HepG2 (cell line): ENCODE data around the gene PRPSAP1. TPM values are rescaled to one million over a fixed set of nuclear protein-coding genes. Genes with fewer than 3 reads are reported as not detected.

Experiments
- IRF2 ChIP-seq: IDR thresholded peaks from 2 replicates; pipeline ENCODE4 v1.6.1; 2018; ENCODE audit warnings: missing genetic modification reagents, missing compliant biosample characterization
- MED1 ChIP-seq: sonication (generic); formaldehyde crosslinking; IDR thresholded peaks from 2 replicates; pipeline ENCODE4 v1.4.0; 2020; ENCODE audit warnings: missing genetic modification reagents
- NONO ChIP-seq, 2 experiments: fragments of 450-650 bp in 1 of 2; sonication (generic) in 1 of 2; formaldehyde crosslinking in 1 of 2; IDR thresholded peaks in 1 of 2; conservative IDR thresholded peaks in 1 of 2; 2 replicates each; pipeline versions ENCODE4 v1.6.1 to v1.8.0; 2017 to 2022; ENCODE audit warnings: mild to moderate bottlenecking in 1 of 2, missing genetic modification reagents in 1 of 2, moderate library complexity in 1 of 2
- PAWR ChIP-seq: sonication (generic); formaldehyde crosslinking; IDR thresholded peaks from 2 replicates; pipeline ENCODE4 v1.4.0; 2020; ENCODE audit warnings: missing genetic modification reagents, mild to moderate bottlenecking, borderline replicate concordance
- REXO4 ChIP-seq: sonication (generic); formaldehyde crosslinking; IDR thresholded peaks from 2 replicates; pipeline ENCODE4 v1.8.0; 2022; ENCODE audit warnings: missing genetic modification reagents, mild to moderate bottlenecking, borderline replicate concordance
- SP5 ChIP-seq: IDR thresholded peaks from 2 replicates; pipeline ENCODE4 v1.6.1; 2016; ENCODE audit warnings: low read depth, borderline replicate concordance
- TCF12 ChIP-seq, 2 experiments: fragments of 450-650 bp in 1 of 2; sonication (generic) in 1 of 2; formaldehyde crosslinking in 1 of 2; IDR thresholded peaks; 2 replicates each; pipeline versions ENCODE4 v1.6.1 to v1.8.0; 2017 to 2022; ENCODE audit warnings: antibody characterized with exemption in 1 of 2, mild to moderate bottlenecking in 1 of 2, missing genetic modification reagents in 1 of 2, moderate library complexity in 1 of 2
- ZFP36L2 ChIP-seq: sonication (generic); formaldehyde crosslinking; IDR thresholded peaks from 2 replicates; pipeline ENCODE4 v1.4.0; 2020; ENCODE audit warnings: missing genetic modification reagents
- ZNF101 ChIP-seq: sonication (generic); formaldehyde crosslinking; IDR thresholded peaks from 2 replicates; pipeline ENCODE4 v1.4.0; 2020; ENCODE audit warnings: mild to moderate bottlenecking, low read depth, missing genetic modification reagents, borderline replicate concordance
- ZNF180 ChIP-seq: sonication (generic); formaldehyde crosslinking; IDR thresholded peaks from 2 replicates; pipeline ENCODE4 v1.4.0; 2020; ENCODE audit warnings: low read depth, missing genetic modification reagents, borderline replicate concordance
- ZNF460 ChIP-seq: sonication (generic); formaldehyde crosslinking; IDR thresholded peaks from 2 replicates; pipeline ENCODE4 v1.5.1; 2020; ENCODE audit warnings: missing genetic modification reagents, mild to moderate bottlenecking, borderline replicate concordance
- ZNF556 ChIP-seq: sonication (generic); formaldehyde crosslinking; IDR thresholded peaks from 2 replicates; pipeline ENCODE4 v1.4.0; 2020; ENCODE audit warnings: mild to moderate bottlenecking, missing genetic modification reagents, borderline replicate concordance
- ZNF670 ChIP-seq: sonication (generic); formaldehyde crosslinking; IDR thresholded peaks from 2 replicates; pipeline ENCODE4 v1.8.0; 2022; ENCODE audit warnings: mild to moderate bottlenecking, missing genetic modification reagents, borderline replicate concordance
- polyA plus RNA-seq, 8 experiments: library from polyadenylated mRNA; depleted of rRNA in 3 of 8; stranded (reverse) in 7 of 8; unstranded in 1 of 8; fragments of >200 nt; fragmentation: Illumina TruSeq in 4 of 8; extraction: Trizol in 4 of 8; gene quantifications; 2 replicates each; pipeline versions ENCODE4 v1.2.1 to v1.2.3, GENCODE V29; 2011 to 2016; ENCODE audit warnings: low read depth in 4 of 8, missing spikeins in 1 of 8, mixed read lengths in 1 of 8; ENCODE audit not compliant: insufficient read depth in 1 of 8
- total RNA-seq, 5 experiments: library from RNA; depleted of rRNA; stranded (reverse); fragments of >200 nt; fragmentation: Illumina TruSeq; extraction: Trizol; gene quantifications; 2 replicates each; pipeline ENCODE4 v1.2.3, GENCODE V29; 2016; ENCODE audit warnings: low read depth in 1 of 5
- TF ChIP-seq, protein P1 (sequence below): IDR thresholded peaks from 2 replicates; pipeline ENCODE4 v1.6.1; 2016; ENCODE audit warnings: low read depth, missing genetic modification reagents, missing compliant biosample characterization
- TF ChIP-seq, protein P2 (sequence below): sonication (generic); formaldehyde crosslinking; IDR thresholded peaks from 2 replicates; pipeline ENCODE4 v1.4.0; 2020; ENCODE audit warnings: low read depth, missing genetic modification reagents
- TF ChIP-seq, protein P3 (sequence below): sonication (generic); formaldehyde crosslinking; IDR thresholded peaks from 2 replicates; pipeline ENCODE4 v1.4.0; 2020; ENCODE audit warnings: low read depth, mild to moderate bottlenecking, missing genetic modification reagents

The PRPSAP1 gene
- total and polyA plus RNA-seq, 2 of the 13 experiments (the other 11 are each of a cell fraction or from before 2014, with no cell fraction given) = 91.1 to 314 TPM

DNA sequence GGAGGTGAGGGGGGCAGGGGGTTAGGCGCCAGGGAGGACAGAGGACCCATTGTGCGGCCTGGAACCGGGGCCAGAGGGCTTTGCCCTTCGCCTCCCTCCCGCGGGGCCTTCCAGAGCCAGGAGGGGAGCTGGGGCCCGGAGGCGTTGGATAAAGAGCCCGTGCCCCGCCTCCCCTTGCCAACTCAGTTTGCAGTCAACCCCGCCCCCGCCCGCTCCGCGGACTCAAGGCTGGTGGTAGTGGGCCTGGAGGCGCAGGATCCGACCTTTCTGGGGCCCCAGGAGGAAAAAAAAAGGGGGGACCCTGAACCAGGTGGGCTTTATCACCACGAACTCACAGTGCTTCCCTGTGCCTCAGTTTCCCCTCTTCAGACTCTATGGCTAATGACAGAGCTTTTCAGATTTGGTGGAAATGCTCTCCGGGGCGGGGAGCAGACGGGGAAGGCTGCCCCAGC is 28.7 kb upstream of the PRPSAP1 start (continued):
- TF ChIP-seq, protein P1, sequence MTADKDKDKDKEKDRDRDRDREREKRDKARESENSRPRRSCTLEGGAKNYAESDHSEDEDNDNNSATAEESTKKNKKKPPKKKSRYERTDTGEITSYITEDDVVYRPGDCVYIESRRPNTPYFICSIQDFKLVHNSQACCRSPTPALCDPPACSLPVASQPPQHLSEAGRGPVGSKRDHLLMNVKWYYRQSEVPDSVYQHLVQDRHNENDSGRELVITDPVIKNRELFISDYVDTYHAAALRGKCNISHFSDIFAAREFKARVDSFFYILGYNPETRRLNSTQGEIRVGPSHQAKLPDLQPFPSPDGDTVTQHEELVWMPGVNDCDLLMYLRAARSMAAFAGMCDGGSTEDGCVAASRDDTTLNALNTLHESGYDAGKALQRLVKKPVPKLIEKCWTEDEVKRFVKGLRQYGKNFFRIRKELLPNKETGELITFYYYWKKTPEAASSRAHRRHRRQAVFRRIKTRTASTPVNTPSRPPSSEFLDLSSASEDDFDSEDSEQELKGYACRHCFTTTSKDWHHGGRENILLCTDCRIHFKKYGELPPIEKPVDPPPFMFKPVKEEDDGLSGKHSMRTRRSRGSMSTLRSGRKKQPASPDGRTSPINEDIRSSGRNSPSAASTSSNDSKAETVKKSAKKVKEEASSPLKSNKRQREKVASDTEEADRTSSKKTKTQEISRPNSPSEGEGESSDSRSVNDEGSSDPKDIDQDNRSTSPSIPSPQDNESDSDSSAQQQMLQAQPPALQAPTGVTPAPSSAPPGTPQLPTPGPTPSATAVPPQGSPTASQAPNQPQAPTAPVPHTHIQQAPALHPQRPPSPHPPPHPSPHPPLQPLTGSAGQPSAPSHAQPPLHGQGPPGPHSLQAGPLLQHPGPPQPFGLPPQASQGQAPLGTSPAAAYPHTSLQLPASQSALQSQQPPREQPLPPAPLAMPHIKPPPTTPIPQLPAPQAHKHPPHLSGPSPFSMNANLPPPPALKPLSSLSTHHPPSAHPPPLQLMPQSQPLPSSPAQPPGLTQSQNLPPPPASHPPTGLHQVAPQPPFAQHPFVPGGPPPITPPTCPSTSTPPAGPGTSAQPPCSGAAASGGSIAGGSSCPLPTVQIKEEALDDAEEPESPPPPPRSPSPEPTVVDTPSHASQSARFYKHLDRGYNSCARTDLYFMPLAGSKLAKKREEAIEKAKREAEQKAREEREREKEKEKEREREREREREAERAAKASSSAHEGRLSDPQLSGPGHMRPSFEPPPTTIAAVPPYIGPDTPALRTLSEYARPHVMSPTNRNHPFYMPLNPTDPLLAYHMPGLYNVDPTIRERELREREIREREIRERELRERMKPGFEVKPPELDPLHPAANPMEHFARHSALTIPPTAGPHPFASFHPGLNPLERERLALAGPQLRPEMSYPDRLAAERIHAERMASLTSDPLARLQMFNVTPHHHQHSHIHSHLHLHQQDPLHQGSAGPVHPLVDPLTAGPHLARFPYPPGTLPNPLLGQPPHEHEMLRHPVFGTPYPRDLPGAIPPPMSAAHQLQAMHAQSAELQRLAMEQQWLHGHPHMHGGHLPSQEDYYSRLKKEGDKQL (CRISPR knock-in tag) = peak; percentile 89
- TF ChIP-seq, protein P2, sequence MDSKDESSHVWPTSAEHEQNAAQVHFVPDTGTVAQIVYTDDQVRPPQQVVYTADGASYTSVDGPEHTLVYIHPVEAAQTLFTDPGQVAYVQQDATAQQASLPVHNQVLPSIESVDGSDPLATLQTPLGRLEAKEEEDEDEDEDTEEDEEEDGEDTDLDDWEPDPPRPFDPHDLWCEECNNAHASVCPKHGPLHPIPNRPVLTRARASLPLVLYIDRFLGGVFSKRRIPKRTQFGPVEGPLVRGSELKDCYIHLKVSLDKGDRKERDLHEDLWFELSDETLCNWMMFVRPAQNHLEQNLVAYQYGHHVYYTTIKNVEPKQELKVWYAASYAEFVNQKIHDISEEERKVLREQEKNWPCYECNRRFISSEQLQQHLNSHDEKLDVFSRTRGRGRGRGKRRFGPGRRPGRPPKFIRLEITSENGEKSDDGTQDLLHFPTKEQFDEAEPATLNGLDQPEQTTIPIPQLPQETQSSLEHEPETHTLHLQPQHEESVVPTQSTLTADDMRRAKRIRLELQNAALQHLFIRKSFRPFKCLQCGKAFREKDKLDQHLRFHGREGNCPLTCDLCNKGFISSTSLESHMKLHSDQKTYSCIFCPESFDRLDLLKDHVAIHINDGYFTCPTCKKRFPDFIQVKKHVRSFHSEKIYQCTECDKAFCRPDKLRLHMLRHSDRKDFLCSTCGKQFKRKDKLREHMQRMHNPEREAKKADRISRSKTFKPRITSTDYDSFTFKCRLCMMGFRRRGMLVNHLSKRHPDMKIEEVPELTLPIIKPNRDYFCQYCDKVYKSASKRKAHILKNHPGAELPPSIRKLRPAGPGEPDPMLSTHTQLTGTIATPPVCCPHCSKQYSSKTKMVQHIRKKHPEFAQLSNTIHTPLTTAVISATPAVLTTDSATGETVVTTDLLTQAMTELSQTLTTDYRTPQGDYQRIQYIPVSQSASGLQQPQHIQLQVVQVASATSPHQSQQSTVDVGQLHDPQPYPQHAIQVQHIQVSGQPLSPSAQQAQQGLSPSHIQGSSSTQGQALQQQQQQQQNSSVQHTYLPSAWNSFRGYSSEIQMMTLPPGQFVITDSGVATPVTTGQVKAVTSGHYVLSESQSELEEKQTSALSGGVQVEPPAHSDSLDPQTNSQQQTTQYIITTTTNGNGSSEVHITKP (CRISPR knock-in tag) = no peak; the same call in 1 of the 2 replicates
- TF ChIP-seq IRF2 = peak; percentile 78
- TF ChIP-seq TCF12 (IDR thresholded peaks at IDR 0.05) = no peak
- no peak for TF ChIP-seq TCF12 (CRISPR knock-in tag; IDR thresholded peaks at IDR 0.05)
- no peak for TF ChIP-seq ZNF460 (CRISPR knock-in tag)
- TF ChIP-seq REXO4 (CRISPR knock-in tag) = no peak
- peak; percentile 99 for TF ChIP-seq SP5 (CRISPR knock-in tag)
- TF ChIP-seq, protein P3, sequence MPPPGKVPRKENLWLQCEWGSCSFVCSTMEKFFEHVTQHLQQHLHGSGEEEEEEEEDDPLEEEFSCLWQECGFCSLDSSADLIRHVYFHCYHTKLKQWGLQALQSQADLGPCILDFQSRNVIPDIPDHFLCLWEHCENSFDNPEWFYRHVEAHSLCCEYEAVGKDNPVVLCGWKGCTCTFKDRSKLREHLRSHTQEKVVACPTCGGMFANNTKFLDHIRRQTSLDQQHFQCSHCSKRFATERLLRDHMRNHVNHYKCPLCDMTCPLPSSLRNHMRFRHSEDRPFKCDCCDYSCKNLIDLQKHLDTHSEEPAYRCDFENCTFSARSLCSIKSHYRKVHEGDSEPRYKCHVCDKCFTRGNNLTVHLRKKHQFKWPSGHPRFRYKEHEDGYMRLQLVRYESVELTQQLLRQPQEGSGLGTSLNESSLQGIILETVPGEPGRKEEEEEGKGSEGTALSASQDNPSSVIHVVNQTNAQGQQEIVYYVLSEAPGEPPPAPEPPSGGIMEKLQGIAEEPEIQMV (CRISPR knock-in tag) = no peak
- TF ChIP-seq PAWR = no peak
- TF ChIP-seq NONO (IDR thresholded peaks at IDR 0.05) = no peak
- no peak; the same call in 1 of the 2 replicates for TF ChIP-seq NONO (CRISPR knock-in tag; conservative IDR thresholded peaks at IDR 0.05)
- peak; percentile 92 for TF ChIP-seq MED1
- 0 out of 2 replicates have a peak, but pooled peaks have one; percentile 9 for TF ChIP-seq ZNF670 (CRISPR knock-in tag)
- TF ChIP-seq ZNF556 (CRISPR knock-in tag) = peak; percentile 32; the same call in 1 of the 2 replicates
- no peak for TF ChIP-seq ZFP36L2 (CRISPR knock-in tag)
- peak; percentile 80; the same call in 1 of the 2 replicates for TF ChIP-seq ZNF101 (CRISPR knock-in tag)
- no peak for TF ChIP-seq ZNF180
